HepG2 (cell line): ENCODE measurements around the gene AKR1A1. TPM values are rescaled to one million over a fixed set of nuclear protein-coding genes. Genes with fewer than 3 reads are reported as not detected.

Experiments used
- AGO2 ChIP-seq: fragments of 200-400 bp; formaldehyde crosslinking; optimal IDR thresholded peaks from 2 replicates; pipeline ENCODE3; 2017; ENCODE audit warnings: mild to moderate bottlenecking, low read depth, low read length, moderate library complexity
- GFI1 ChIP-seq: sonication (generic); formaldehyde crosslinking; IDR thresholded peaks from 2 replicates; pipeline ENCODE4 v1.5.0; 2020; ENCODE audit warnings: missing genetic modification reagents, mild to moderate bottlenecking, borderline replicate concordance
- NFIB ChIP-seq: sonication (generic); formaldehyde crosslinking; IDR thresholded peaks from 2 replicates; pipeline ENCODE4 v1.9.0; 2021; ENCODE audit warnings: missing genetic modification reagents, mild to moderate bottlenecking, borderline replicate concordance
- RBFOX2 ChIP-seq: fragments of 200-400 bp; formaldehyde crosslinking; IDR thresholded peaks from 2 replicates; pipeline ENCODE4 v1.6.1; 2017; ENCODE audit warnings: low read depth, mild to moderate bottlenecking, low read length
- ZEB1 ChIP-seq: IDR thresholded peaks from 2 replicates; pipeline ENCODE4 v1.6.1; 2012; ENCODE audit warnings: mild to moderate bottlenecking, low read depth, inconsistent platforms; ENCODE audit not compliant: insufficient replicate concordance
- ZNF749 ChIP-seq: sonication (generic); formaldehyde crosslinking; IDR thresholded peaks from 2 replicates; pipeline ENCODE4 v1.8.0; 2022; ENCODE audit warnings: mild to moderate bottlenecking, missing genetic modification reagents, moderate library complexity, borderline replicate concordance
- polyA plus RNA-seq, 8 experiments: library from polyadenylated mRNA; depleted of rRNA in 3 of 8; stranded (reverse) in 7 of 8; unstranded in 1 of 8; fragments of >200 nt; fragmentation: Illumina TruSeq in 4 of 8; extraction: Trizol in 4 of 8; gene quantifications; 2 replicates each; pipeline versions ENCODE4 v1.2.1 to v1.2.3, GENCODE V29; 2011 to 2016; ENCODE audit warnings: low read depth in 4 of 8, missing spikeins in 1 of 8, mixed read lengths in 1 of 8; ENCODE audit not compliant: insufficient read depth in 1 of 8
- total RNA-seq, 5 experiments: library from RNA; depleted of rRNA; stranded (reverse); fragments of >200 nt; fragmentation: Illumina TruSeq; extraction: Trizol; gene quantifications; 2 replicates each; pipeline ENCODE4 v1.2.3, GENCODE V29; 2016; ENCODE audit warnings: low read depth in 1 of 5
- TF ChIP-seq, protein P1 (sequence below): sonication (generic); formaldehyde crosslinking; IDR thresholded peaks from 2 replicates; pipeline ENCODE4 v1.4.0; 2020; ENCODE audit warnings: missing genetic modification reagents, borderline replicate concordance
- TF ChIP-seq, protein P2 (sequence below): sonication (generic); formaldehyde crosslinking; IDR thresholded peaks from 2 replicates; pipeline ENCODE4 v1.4.0; 2020; ENCODE audit warnings: missing genetic modification reagents, borderline replicate concordance
- TF ChIP-seq, protein P3 (sequence below): IDR thresholded peaks from 2 replicates; pipeline ENCODE4 v1.6.1; 2012; ENCODE audit warnings: low read depth, low read length, improper control_type of control experiment
- TF ChIP-seq, protein P4 (sequence below): sonication (generic); formaldehyde crosslinking; conservative IDR thresholded peaks from 2 replicates; pipeline ENCODE4 v1.8.0; 2022; ENCODE audit warnings: missing genetic modification reagents

Gene AKR1A1
- total and polyA plus RNA-seq, 2 of the 13 experiments (the other 11 are each of a cell fraction or from before 2014, with no cell fraction given): 181 to 217 TPM

DNA sequence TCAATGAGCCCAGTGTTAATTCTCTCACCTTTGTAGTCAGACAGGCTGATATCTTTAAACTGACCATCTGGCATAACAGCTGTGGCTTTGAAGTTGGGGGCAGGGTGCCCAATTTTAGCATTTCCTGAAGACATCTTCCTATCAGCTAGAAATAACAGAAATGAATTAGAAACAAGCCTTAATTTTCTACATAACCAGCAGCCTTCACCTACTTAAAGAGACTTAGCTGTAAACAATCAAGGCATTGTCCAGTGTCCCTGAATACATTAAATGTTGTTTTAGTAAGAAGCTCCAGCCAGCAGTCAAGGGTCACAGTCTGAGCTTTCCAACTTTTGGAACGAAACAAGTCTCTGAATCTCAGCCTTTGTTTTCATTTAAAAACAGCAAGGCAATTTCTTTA is 31.7 kb upstream of the AKR1A1 start (continued):
- no peak for TF ChIP-seq ZEB1
- no peak for TF ChIP-seq ZNF749
- TF ChIP-seq, protein P1, sequence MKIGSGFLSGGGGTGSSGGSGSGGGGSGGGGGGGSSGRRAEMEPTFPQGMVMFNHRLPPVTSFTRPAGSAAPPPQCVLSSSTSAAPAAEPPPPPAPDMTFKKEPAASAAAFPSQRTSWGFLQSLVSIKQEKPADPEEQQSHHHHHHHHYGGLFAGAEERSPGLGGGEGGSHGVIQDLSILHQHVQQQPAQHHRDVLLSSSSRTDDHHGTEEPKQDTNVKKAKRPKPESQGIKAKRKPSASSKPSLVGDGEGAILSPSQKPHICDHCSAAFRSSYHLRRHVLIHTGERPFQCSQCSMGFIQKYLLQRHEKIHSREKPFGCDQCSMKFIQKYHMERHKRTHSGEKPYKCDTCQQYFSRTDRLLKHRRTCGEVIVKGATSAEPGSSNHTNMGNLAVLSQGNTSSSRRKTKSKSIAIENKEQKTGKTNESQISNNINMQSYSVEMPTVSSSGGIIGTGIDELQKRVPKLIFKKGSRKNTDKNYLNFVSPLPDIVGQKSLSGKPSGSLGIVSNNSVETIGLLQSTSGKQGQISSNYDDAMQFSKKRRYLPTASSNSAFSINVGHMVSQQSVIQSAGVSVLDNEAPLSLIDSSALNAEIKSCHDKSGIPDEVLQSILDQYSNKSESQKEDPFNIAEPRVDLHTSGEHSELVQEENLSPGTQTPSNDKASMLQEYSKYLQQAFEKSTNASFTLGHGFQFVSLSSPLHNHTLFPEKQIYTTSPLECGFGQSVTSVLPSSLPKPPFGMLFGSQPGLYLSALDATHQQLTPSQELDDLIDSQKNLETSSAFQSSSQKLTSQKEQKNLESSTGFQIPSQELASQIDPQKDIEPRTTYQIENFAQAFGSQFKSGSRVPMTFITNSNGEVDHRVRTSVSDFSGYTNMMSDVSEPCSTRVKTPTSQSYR (CRISPR knock-in tag): no peak
- peak; percentile 61 for TF ChIP-seq RBFOX2
- TF ChIP-seq, protein P2, sequence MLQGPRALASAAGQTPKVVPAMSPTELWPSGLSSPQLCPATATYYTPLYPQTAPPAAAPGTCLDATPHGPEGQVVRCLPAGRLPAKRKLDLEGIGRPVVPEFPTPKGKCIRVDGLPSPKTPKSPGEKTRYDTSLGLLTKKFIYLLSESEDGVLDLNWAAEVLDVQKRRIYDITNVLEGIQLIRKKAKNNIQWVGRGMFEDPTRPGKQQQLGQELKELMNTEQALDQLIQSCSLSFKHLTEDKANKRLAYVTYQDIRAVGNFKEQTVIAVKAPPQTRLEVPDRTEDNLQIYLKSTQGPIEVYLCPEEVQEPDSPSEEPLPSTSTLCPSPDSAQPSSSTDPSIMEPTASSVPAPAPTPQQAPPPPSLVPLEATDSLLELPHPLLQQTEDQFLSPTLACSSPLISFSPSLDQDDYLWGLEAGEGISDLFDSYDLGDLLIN (CRISPR knock-in tag): no peak
- TF ChIP-seq, protein P3, sequence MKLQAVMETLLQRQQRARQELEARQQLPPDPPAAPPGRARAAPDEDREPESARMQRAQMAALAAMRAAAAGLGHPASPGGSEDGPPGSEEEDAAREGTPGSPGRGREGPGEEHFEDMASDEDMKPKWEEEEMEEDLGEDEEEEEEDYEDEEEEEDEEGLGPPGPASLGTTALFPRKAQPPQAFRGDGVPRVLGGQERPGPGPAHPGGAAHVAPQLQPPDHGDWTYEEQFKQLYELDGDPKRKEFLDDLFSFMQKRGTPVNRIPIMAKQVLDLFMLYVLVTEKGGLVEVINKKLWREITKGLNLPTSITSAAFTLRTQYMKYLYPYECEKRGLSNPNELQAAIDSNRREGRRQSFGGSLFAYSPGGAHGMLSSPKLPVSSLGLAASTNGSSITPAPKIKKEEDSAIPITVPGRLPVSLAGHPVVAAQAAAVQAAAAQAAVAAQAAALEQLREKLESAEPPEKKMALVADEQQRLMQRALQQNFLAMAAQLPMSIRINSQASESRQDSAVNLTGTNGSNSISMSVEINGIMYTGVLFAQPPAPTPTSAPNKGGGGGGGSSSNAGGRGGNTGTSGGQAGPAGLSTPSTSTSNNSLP: no peak
- peak; percentile 29 for TF ChIP-seq AGO2
- TF ChIP-seq NFIB: no peak
- TF ChIP-seq GFI1 (CRISPR knock-in tag): 0 out of 2 replicates have a peak, but pooled peaks have one; percentile 26
- TF ChIP-seq, protein P4, sequence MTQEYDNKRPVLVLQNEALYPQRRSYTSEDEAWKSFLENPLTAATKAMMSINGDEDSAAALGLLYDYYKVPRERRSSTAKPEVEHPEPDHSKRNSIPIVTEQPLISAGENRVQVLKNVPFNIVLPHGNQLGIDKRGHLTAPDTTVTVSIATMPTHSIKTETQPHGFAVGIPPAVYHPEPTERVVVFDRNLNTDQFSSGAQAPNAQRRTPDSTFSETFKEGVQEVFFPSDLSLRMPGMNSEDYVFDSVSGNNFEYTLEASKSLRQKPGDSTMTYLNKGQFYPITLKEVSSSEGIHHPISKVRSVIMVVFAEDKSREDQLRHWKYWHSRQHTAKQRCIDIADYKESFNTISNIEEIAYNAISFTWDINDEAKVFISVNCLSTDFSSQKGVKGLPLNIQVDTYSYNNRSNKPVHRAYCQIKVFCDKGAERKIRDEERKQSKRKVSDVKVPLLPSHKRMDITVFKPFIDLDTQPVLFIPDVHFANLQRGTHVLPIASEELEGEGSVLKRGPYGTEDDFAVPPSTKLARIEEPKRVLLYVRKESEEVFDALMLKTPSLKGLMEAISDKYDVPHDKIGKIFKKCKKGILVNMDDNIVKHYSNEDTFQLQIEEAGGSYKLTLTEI (CRISPR knock-in tag): no peak
